H1 (cell line): ENCODE data around the gene VPS9D1.

Source experiments
- CHD2 ChIP-seq: IDR thresholded peaks from 2 replicates; pipeline ENCODE4 v1.6.1; 2012; ENCODE audit warnings: low read length, improper control_type of control experiment
- CTCF ChIP-seq, 3 experiments: IDR thresholded peaks; 1 replicate in 2 of 3; 2 replicates in 1 of 3; pipeline versions ENCODE4 v1.5.1 to v1.6.1; 2011; ENCODE audit warnings: low read length in 3 of 3, mild to moderate bottlenecking in 3 of 3, inconsistent platforms in 2 of 3, low read depth in 1 of 3, moderate library complexity in 1 of 3; ENCODE audit not compliant: insufficient read depth in 1 of 3; ENCODE audit errors: control extremely low read depth in 1 of 3
- EZH2 ChIP-seq: fragments of 200-600 bp; sonication (generic); IDR thresholded peaks from 2 replicates; pipeline ENCODE4 v1.7.1; 2012; ENCODE audit warnings: low read depth, mild to moderate bottlenecking, moderate library complexity, low read length, inconsistent platforms; ENCODE audit not compliant: severe bottlenecking
- POLR2A ChIP-seq, 2 experiments: IDR thresholded peaks; 1 replicate in 1 of 2; 2 replicates in 1 of 2; pipeline ENCODE4 v1.6.1; 2011; ENCODE audit warnings: low read depth in 2 of 2, low read length in 2 of 2, mild to moderate bottlenecking in 2 of 2; ENCODE audit errors: control extremely low read depth in 1 of 2

- no peak for TF ChIP-seq CTCF (IDR thresholded peaks at IDR 0.05; ENCODE audit: control extremely low read depth in 1 of 3, insufficient read depth in 1 of 3, low read depth in 1 of 3, low read length in 3 of 3)
- TF ChIP-seq EZH2 = no peak
- no peak for TF ChIP-seq CHD2
- TF ChIP-seq POLR2A (IDR thresholded peaks at IDR 0.05; ENCODE audit: control extremely low read depth in 1 of 2, low read depth in 2 of 2, low read length in 2 of 2) = peak in 1 of 2 experiments; percentile 79; a peak in 2 of 3 replicates
Measured at GRCh38 chr16:89711601-89712273, 9.0 kb downstream of the VPS9D1 start.
